Measurements from ENCODE around the gene PHF12.

PHF12 gene

DNA sequence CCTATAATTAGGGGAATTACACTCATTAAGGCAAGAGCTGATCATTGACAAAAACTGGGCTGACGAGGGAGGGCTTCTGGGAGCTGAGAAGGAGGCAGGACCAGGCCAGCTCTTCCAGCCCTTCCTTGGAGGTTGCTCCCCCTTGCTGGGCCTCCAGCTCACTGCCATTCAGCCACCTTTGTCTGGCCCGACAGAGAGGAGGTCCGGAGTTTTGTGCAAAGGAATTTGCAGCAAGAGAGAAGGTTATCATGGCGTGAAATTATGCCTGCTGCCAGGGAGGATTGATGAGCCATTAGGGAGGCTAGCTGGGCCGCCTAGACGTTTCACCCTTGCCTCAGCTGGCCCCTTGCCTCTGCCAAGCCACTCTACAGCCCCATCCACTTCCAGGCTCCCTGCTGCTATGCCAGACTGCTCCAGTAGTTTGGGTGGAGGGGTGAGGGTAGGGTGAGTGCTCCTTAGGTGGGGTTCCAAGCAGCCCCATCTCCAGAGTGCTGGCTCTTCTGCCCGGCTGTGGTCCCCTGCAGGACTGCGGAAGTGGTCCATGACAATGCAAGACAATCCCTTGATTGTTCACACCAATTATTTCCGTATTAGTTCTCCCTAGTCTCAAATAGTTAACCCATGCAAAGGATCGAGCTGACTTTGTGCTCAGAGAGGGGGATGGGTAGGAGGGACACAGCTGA lies 17.1 kb upstream of the PHF12 start:
- no peak for TF ChIP-seq GLIS3 (CRISPR knock-in tag; IDR thresholded peaks at IDR 0.05)
- TF ChIP-seq, protein P1, sequence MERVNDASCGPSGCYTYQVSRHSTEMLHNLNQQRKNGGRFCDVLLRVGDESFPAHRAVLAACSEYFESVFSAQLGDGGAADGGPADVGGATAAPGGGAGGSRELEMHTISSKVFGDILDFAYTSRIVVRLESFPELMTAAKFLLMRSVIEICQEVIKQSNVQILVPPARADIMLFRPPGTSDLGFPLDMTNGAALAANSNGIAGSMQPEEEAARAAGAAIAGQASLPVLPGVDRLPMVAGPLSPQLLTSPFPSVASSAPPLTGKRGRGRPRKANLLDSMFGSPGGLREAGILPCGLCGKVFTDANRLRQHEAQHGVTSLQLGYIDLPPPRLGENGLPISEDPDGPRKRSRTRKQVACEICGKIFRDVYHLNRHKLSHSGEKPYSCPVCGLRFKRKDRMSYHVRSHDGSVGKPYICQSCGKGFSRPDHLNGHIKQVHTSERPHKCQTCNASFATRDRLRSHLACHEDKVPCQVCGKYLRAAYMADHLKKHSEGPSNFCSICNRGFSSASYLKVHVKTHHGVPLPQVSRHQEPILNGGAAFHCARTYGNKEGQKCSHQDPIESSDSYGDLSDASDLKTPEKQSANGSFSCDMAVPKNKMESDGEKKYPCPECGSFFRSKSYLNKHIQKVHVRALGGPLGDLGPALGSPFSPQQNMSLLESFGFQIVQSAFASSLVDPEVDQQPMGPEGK (CRISPR knock-in tag; IDR thresholded peaks at IDR 0.05; ENCODE audit: borderline replicate concordance) = no peak
- TF ChIP-seq ZFP3 (CRISPR knock-in tag; IDR thresholded peaks at IDR 0.05) = no peak
- no peak for TF ChIP-seq ZFP30 (CRISPR knock-in tag; IDR thresholded peaks at IDR 0.05)
- no peak for TF ChIP-seq ZNF565 (CRISPR knock-in tag; conservative IDR thresholded peaks at IDR 0.05; ENCODE audit: low read depth)
- no peak for TF ChIP-seq RARB (CRISPR knock-in tag; IDR thresholded peaks at IDR 0.05)
- TF ChIP-seq, protein P2, sequence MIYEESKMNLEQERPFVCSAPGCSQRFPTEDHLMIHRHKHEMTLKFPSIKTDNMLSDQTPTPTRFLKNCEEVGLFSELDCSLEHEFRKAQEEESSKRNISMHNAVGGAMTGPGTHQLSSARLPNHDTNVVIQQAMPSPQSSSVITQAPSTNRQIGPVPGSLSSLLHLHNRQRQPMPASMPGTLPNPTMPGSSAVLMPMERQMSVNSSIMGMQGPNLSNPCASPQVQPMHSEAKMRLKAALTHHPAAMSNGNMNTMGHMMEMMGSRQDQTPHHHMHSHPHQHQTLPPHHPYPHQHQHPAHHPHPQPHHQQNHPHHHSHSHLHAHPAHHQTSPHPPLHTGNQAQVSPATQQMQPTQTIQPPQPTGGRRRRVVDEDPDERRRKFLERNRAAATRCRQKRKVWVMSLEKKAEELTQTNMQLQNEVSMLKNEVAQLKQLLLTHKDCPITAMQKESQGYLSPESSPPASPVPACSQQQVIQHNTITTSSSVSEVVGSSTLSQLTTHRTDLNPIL (CRISPR knock-in tag; IDR thresholded peaks at IDR 0.05; ENCODE audit: low read depth) = no peak
- no peak for TF ChIP-seq CSDC2 (CRISPR knock-in tag; IDR thresholded peaks at IDR 0.05)
- no peak for TF ChIP-seq ZC3H10 (CRISPR knock-in tag; IDR thresholded peaks at IDR 0.05)
- TF ChIP-seq ESRRG (CRISPR knock-in tag; IDR thresholded peaks at IDR 0.05) = no peak
- TF ChIP-seq ARNTL (CRISPR knock-in tag; IDR thresholded peaks at IDR 0.05; ENCODE audit: borderline replicate concordance, low read depth) = no peak
- TF ChIP-seq, protein P3, sequence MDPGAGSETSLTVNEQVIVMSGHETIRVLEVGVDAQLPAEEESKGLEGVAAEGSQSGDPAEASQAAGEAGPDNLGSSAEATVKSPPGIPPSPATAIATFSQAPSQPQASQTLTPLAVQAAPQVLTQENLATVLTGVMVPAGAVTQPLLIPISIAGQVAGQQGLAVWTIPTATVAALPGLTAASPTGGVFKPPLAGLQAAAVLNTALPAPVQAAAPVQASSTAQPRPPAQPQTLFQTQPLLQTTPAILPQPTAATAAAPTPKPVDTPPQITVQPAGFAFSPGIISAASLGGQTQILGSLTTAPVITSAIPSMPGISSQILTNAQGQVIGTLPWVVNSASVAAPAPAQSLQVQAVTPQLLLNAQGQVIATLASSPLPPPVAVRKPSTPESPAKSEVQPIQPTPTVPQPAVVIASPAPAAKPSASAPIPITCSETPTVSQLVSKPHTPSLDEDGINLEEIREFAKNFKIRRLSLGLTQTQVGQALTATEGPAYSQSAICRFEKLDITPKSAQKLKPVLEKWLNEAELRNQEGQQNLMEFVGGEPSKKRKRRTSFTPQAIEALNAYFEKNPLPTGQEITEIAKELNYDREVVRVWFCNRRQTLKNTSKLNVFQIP (CRISPR knock-in tag; IDR thresholded peaks at IDR 0.05; ENCODE audit: borderline replicate concordance, low read depth) = no peak
- no peak for ATAC-seq

DNA sequence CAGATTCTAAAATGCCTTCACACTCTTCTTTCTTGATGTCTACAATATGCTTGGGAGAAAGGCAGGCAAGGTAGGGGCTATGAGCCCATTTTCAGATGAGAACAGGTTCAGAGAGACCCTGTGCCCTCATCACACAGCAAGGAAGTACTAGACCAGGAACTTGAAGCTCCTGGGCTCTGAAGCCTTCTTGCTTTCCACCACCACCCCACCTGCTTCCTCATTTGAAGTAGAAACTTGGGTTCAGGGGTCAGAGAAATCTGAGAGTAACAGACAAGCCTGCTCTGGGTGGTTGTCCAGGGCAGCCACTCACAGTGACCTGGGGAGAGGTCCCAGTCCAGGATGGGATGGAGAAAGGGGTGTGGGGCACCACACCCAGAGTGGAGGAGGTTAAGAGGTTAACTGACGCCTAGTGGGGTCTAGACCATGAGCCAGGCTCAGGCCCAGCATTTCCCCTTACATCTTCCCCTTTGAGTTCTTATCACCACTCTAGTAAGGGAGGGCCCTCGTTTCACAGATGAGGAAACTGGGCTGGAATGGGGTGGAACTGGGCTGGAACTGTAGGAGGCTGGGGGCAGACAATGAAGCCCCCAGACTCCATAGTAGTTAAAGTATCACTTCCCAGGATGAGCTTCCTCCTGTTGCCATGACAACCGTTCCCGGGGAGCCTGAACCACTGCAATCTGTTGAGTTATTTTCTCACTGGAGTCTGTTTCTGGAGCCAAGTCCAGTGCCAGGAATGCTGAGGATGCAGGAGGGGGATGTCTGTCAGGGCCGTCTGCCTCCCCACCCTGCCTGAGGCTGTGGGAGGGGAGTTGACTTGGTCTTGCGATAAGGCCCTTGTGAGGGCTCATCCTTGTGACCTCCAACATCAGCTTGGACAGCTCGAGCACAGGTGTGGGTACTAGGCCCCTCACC lies 16.2 kb upstream of the PHF12 start:
- ATAC-seq = no peak
- TF ChIP-seq ISL1 (CRISPR knock-in tag; IDR thresholded peaks at IDR 0.05) (no peak), GLIS3 (CRISPR knock-in tag; IDR thresholded peaks at IDR 0.05) (no peak), SNAI2 (CRISPR knock-in tag; IDR thresholded peaks at IDR 0.05) (no peak), PPARA (CRISPR knock-in tag; IDR thresholded peaks at IDR 0.05; ENCODE audit: borderline replicate concordance) (no peak), ZNF8 (CRISPR knock-in tag; IDR thresholded peaks at IDR 0.05) (no peak), TCF4 (CRISPR knock-in tag; IDR thresholded peaks at IDR 0.05; ENCODE audit: borderline replicate concordance) (no peak), BACH2 (CRISPR knock-in tag; IDR thresholded peaks at IDR 0.05; ENCODE audit: borderline replicate concordance) (no peak), ARNTL (CRISPR knock-in tag; IDR thresholded peaks at IDR 0.05; ENCODE audit: borderline replicate concordance, low read depth) (no peak), ZFP30 (CRISPR knock-in tag; IDR thresholded peaks at IDR 0.05) (no peak), ZC3H10 (CRISPR knock-in tag; IDR thresholded peaks at IDR 0.05) (no peak), ZNF565 (CRISPR knock-in tag; conservative IDR thresholded peaks at IDR 0.05; ENCODE audit: low read depth) (no peak), CSDC2 (CRISPR knock-in tag; IDR thresholded peaks at IDR 0.05) (no peak), ZFP3 (CRISPR knock-in tag; IDR thresholded peaks at IDR 0.05) (no peak), ESRRG (CRISPR knock-in tag; IDR thresholded peaks at IDR 0.05) (no peak), RARB (CRISPR knock-in tag; IDR thresholded peaks at IDR 0.05) (no peak)
- TF ChIP-seq, protein P1 (CRISPR knock-in tag; IDR thresholded peaks at IDR 0.05; ENCODE audit: borderline replicate concordance) = no peak
- TF ChIP-seq, protein P4, sequence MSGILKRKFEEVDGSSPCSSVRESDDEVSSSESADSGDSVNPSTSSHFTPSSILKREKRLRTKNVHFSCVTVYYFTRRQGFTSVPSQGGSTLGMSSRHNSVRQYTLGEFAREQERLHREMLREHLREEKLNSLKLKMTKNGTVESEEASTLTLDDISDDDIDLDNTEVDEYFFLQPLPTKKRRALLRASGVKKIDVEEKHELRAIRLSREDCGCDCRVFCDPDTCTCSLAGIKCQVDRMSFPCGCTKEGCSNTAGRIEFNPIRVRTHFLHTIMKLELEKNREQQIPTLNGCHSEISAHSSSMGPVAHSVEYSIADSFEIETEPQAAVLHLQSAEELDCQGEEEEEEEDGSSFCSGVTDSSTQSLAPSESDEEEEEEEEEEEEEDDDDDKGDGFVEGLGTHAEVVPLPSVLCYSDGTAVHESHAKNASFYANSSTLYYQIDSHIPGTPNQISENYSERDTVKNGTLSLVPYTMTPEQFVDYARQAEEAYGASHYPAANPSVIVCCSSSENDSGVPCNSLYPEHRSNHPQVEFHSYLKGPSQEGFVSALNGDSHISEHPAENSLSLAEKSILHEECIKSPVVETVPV (CRISPR knock-in tag; IDR thresholded peaks at IDR 0.05) = no peak
- TF ChIP-seq, protein P5, sequence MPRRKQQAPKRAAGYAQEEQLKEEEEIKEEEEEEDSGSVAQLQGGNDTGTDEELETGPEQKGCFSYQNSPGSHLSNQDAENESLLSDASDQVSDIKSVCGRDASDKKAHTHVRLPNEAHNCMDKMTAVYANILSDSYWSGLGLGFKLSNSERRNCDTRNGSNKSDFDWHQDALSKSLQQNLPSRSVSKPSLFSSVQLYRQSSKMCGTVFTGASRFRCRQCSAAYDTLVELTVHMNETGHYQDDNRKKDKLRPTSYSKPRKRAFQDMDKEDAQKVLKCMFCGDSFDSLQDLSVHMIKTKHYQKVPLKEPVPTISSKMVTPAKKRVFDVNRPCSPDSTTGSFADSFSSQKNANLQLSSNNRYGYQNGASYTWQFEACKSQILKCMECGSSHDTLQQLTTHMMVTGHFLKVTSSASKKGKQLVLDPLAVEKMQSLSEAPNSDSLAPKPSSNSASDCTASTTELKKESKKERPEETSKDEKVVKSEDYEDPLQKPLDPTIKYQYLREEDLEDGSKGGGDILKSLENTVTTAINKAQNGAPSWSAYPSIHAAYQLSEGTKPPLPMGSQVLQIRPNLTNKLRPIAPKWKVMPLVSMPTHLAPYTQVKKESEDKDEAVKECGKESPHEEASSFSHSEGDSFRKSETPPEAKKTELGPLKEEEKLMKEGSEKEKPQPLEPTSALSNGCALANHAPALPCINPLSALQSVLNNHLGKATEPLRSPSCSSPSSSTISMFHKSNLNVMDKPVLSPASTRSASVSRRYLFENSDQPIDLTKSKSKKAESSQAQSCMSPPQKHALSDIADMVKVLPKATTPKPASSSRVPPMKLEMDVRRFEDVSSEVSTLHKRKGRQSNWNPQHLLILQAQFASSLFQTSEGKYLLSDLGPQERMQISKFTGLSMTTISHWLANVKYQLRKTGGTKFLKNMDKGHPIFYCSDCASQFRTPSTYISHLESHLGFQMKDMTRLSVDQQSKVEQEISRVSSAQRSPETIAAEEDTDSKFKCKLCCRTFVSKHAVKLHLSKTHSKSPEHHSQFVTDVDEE (CRISPR knock-in tag; IDR thresholded peaks at IDR 0.05) = no peak
- TF ChIP-seq, protein P3 (CRISPR knock-in tag; IDR thresholded peaks at IDR 0.05; ENCODE audit: borderline replicate concordance, low read depth) = no peak
- TF ChIP-seq, protein P2 (CRISPR knock-in tag; IDR thresholded peaks at IDR 0.05; ENCODE audit: low read depth) = no peak
